HepG2 (cell line): Measurements from ENCODE around the gene CDK2. TPM values are rescaled to one million over a fixed set of nuclear protein-coding genes. Genes with fewer than 3 reads are reported as not detected.

ENCODE experiments used
- CENPT ChIP-seq: sonication (generic); formaldehyde crosslinking; IDR thresholded peaks from 2 replicates; pipeline ENCODE4 v1.8.0; 2022; ENCODE audit warnings: low read depth, mild to moderate bottlenecking, moderate library complexity, missing genetic modification reagents
- FOXJ3 ChIP-seq: sonication (generic); formaldehyde crosslinking; IDR thresholded peaks from 2 replicates; pipeline ENCODE4 v1.4.0; 2020; ENCODE audit warnings: missing genetic modification reagents, mild to moderate bottlenecking, borderline replicate concordance
- GTF2F1 ChIP-seq: fragments of 150-350 bp; IDR thresholded peaks from 2 replicates; pipeline ENCODE4 v1.6.1; 2014; ENCODE audit warnings: low read length
- IRF2 ChIP-seq: IDR thresholded peaks from 2 replicates; pipeline ENCODE4 v1.6.1; 2018; ENCODE audit warnings: missing genetic modification reagents, missing compliant biosample characterization
- MAF1 ChIP-seq: sonication (generic); formaldehyde crosslinking; IDR thresholded peaks from 2 replicates; pipeline ENCODE4 v1.5.0; 2020; ENCODE audit warnings: missing genetic modification reagents, borderline replicate concordance
- SNRNP70 ChIP-seq: fragments of 200-400 bp; formaldehyde crosslinking; IDR thresholded peaks from 2 replicates; pipeline ENCODE4 v1.6.1; 2017; ENCODE audit warnings: mild to moderate bottlenecking, low read depth, low read length, moderate library complexity
- ZFAT ChIP-seq: sonication (generic); formaldehyde crosslinking; conservative IDR thresholded peaks from 2 replicates; pipeline ENCODE4 v1.8.1; 2023; ENCODE audit warnings: missing genetic modification reagents, inconsistent platforms
- ZMAT3 ChIP-seq: sonication (generic); formaldehyde crosslinking; conservative IDR thresholded peaks from 2 replicates; pipeline ENCODE4 v1.7.0; 2021; ENCODE audit warnings: missing genetic modification reagents
- ZNF446 ChIP-seq: sonication (generic); formaldehyde crosslinking; IDR thresholded peaks from 2 replicates; pipeline ENCODE4 v1.5.0; 2020; ENCODE audit warnings: mild to moderate bottlenecking, missing genetic modification reagents
- polyA plus RNA-seq, 8 experiments: library from polyadenylated mRNA; depleted of rRNA in 3 of 8; stranded (reverse) in 7 of 8; unstranded in 1 of 8; fragments of >200 nt; fragmentation: Illumina TruSeq in 4 of 8; extraction: Trizol in 4 of 8; gene quantifications; 2 replicates each; pipeline versions ENCODE4 v1.2.1 to v1.2.3, GENCODE V29; 2011 to 2016; ENCODE audit warnings: low read depth in 4 of 8, missing spikeins in 1 of 8, mixed read lengths in 1 of 8; ENCODE audit not compliant: insufficient read depth in 1 of 8
- total RNA-seq, 5 experiments: library from RNA; depleted of rRNA; stranded (reverse); fragments of >200 nt; fragmentation: Illumina TruSeq; extraction: Trizol; gene quantifications; 2 replicates each; pipeline ENCODE4 v1.2.3, GENCODE V29; 2016; ENCODE audit warnings: low read depth in 1 of 5
- TF ChIP-seq, protein P1 (sequence below): sonication (generic); formaldehyde crosslinking; IDR thresholded peaks from 2 replicates; pipeline ENCODE4 v1.4.0; 2020; ENCODE audit warnings: missing genetic modification reagents
- TF ChIP-seq, protein P2 (sequence below): IDR thresholded peaks from 2 replicates; pipeline ENCODE4 v1.6.1; 2016; ENCODE audit warnings: low read depth, missing genetic modification reagents, missing compliant biosample characterization

Gene CDK2
- total and polyA plus RNA-seq, 2 of the 13 experiments (the other 11 are each of a cell fraction or from before 2014, with no cell fraction given) = 47.5 to 52.6 TPM

DNA sequence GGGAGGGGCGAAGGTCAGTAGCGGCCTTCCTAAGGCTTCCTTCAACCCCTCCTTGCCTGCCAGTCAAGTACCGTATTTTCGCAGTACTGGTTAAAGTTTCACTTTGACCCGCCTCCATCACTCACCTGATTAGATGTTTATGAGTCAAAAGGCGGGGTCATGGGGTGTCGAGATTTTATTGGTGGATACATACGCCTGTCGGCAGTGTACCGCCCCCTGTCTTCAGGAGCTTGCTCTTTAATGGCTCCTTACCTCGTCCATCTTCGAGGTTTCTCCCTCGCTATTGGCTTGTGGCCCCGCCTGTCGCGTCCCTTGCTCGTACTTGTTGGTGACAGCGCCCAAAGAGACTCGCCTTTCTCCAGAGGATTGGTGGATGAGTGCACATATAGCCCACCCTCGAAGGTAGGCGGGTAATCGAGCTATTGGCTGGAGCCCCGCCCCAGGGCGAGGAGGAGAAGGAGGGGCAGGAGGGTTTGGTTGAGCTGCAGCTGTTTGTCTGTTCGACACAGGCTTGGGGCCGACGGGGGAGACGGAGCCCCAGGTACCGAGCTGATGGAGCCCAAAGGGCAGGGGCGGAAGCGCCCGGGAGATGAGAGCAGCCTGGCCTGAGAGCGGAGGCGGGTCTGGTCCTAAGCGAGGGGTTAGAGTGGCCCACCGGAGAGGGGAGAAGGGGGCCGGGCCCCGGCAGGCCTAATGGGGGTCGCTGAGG lies 7.1 kb downstream of the CDK2 start, which contains the start of gene RAB5B (continued):
- TF ChIP-seq, protein P1, sequence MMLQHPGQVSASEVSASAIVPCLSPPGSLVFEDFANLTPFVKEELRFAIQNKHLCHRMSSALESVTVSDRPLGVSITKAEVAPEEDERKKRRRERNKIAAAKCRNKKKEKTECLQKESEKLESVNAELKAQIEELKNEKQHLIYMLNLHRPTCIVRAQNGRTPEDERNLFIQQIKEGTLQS = peak; percentile 45; the same call in 1 of the 2 replicates
- no peak for TF ChIP-seq ZMAT3 (CRISPR knock-in tag)
- TF ChIP-seq IRF2 (CRISPR knock-in tag) = no peak; the same call in 1 of the 2 replicates
- TF ChIP-seq MAF1 = no peak
- TF ChIP-seq CENPT (CRISPR knock-in tag) = no peak
- TF ChIP-seq, protein P2, sequence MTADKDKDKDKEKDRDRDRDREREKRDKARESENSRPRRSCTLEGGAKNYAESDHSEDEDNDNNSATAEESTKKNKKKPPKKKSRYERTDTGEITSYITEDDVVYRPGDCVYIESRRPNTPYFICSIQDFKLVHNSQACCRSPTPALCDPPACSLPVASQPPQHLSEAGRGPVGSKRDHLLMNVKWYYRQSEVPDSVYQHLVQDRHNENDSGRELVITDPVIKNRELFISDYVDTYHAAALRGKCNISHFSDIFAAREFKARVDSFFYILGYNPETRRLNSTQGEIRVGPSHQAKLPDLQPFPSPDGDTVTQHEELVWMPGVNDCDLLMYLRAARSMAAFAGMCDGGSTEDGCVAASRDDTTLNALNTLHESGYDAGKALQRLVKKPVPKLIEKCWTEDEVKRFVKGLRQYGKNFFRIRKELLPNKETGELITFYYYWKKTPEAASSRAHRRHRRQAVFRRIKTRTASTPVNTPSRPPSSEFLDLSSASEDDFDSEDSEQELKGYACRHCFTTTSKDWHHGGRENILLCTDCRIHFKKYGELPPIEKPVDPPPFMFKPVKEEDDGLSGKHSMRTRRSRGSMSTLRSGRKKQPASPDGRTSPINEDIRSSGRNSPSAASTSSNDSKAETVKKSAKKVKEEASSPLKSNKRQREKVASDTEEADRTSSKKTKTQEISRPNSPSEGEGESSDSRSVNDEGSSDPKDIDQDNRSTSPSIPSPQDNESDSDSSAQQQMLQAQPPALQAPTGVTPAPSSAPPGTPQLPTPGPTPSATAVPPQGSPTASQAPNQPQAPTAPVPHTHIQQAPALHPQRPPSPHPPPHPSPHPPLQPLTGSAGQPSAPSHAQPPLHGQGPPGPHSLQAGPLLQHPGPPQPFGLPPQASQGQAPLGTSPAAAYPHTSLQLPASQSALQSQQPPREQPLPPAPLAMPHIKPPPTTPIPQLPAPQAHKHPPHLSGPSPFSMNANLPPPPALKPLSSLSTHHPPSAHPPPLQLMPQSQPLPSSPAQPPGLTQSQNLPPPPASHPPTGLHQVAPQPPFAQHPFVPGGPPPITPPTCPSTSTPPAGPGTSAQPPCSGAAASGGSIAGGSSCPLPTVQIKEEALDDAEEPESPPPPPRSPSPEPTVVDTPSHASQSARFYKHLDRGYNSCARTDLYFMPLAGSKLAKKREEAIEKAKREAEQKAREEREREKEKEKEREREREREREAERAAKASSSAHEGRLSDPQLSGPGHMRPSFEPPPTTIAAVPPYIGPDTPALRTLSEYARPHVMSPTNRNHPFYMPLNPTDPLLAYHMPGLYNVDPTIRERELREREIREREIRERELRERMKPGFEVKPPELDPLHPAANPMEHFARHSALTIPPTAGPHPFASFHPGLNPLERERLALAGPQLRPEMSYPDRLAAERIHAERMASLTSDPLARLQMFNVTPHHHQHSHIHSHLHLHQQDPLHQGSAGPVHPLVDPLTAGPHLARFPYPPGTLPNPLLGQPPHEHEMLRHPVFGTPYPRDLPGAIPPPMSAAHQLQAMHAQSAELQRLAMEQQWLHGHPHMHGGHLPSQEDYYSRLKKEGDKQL (CRISPR knock-in tag) = no peak
- no peak for TF ChIP-seq FOXJ3
- TF ChIP-seq ZFAT = no peak
- no peak for TF ChIP-seq SNRNP70
- no peak for TF ChIP-seq GTF2F1
- TF ChIP-seq ZNF446 (CRISPR knock-in tag) = no peak
